HG03095 (cell line): ENCODE data around the gene SLC25A23.
"Not testable (repeated sequence)": the region's sequence is repeated elsewhere in the genome, so short reads cannot be mapped to it uniquely, and the experiment has no call there.

Experiments used
- ATAC-seq: cut with Tn5 transposase; IDR thresholded peaks from one replicate; pipeline ENCODE4 v1.9.1; 2021; ENCODE audit warnings: moderate library complexity; ENCODE audit not compliant: unreplicated experiment

SLC25A23 gene

DNA sequence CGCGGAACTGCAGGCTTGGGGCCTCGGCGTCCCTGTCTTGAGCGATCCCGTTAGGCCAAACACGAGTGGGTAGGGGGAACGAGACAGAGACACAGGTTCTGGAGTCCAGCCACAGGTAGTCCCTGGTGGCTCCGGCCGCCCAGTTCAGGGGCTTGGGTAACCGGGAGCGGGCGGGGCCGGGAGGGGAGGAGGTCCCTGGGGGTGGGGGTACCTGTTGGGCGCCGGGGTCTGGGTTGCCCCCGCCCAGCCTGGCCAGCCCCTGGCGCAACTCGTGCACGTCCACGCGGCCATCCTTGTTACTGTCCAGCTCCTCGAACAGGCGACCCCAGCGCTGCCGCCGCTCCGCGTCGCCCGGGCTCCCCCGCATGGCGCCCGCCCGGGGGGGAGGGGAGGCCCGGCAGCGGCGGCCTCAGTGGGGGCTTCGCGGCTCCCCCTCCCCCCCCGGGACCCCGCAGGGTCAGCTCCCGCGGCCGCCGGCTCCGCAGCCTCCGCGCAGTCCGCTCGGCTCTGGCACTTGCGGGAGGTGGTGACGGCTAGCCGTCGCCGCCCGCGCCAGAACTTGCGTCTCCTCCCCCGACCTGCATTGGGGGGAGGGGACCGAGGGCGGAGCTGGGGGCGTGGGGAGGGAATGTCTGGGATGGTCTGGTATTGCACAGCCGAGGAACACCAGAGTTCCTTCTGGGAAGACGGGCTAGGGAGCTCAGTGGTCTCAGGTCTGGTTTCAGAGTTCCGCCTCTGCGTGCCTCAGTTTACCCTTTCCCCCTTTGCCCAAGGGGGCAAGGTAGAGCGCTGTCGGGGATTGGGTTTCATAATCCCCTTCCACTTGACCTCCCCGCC, at the start of gene SLC25A23:
TSS of gene SLC25A23 (minus strand) at position 531 of the 837 bp plus-strand sequence. CDS start at position 367, 164 bp downstream.
- ATAC-seq: no peak

DNA sequence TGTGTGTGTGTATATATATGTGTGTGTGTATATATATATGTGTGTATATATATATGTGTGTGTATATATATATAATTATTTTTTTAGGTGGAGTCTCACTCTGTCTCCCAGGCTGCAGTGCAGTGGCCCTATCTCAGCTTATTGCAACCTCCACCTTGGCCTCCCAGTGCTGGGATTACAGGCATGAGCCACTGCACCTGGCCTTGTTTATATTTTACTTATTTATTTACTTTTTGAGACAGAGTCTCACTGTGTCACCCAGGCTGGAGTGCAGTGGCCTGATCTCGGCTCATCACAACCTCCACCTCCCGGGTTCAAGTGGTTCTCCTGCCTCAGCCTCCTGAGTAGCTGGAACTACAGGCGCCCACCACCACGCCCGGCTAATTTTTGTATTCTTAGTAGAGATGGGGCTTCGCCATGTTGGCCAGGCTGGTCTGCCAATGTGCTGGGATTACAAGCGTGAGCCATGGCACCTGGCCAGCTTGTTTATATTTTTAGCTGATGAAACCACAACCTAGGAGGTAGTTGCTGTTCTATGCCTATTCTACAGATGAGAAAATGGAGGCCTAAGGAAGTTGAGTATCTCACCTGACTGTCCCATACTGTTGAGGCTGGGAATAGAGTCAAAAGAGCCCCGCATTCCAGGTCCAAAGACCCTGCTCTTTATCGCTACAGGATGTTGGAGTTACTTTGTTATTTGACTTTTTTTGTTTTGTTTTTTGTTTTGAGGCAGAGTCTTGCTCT, 48.6 kb upstream of the SLC25A23 start:
- not testable (repeated sequence) for ATAC-seq

DNA sequence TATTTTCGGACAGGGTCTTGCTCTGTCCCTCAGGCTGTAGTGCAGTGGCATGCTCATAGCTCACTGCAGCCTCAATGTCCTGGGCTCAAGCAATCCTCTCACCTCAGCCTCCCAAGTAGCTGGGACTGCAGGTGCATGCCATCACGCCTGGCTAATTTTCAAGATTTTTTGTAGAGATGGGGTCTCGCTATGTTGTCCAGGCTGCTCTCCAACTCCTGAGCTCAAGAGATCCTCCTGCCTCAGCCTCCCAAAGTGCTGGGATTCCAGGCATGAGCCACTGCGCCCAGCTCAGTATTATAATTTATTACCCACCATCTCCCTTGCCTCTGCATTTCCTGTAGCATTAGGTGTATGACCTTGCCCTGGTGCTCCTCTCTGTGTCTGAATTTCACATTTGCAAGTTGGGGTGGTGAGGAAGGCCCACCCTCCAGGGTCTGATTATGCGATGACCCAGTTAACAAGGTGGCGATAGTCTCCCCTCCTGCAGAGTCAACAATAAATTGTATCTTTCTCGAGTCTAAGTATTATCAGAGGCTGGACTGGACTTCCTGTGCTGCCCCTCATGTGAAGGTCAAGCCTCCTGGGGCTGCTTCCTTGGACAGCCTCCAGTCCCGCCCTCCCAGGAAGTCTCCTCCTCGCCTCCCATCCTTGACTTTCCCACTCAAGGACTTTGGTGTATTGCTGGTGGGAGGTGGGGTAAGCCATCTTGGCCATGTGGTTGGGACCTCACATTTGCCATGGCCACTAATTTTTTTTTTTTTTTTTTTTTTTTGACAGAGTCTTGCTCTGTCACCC, 44.0 kb upstream of the SLC25A23 start:
- no peak for ATAC-seq

DNA sequence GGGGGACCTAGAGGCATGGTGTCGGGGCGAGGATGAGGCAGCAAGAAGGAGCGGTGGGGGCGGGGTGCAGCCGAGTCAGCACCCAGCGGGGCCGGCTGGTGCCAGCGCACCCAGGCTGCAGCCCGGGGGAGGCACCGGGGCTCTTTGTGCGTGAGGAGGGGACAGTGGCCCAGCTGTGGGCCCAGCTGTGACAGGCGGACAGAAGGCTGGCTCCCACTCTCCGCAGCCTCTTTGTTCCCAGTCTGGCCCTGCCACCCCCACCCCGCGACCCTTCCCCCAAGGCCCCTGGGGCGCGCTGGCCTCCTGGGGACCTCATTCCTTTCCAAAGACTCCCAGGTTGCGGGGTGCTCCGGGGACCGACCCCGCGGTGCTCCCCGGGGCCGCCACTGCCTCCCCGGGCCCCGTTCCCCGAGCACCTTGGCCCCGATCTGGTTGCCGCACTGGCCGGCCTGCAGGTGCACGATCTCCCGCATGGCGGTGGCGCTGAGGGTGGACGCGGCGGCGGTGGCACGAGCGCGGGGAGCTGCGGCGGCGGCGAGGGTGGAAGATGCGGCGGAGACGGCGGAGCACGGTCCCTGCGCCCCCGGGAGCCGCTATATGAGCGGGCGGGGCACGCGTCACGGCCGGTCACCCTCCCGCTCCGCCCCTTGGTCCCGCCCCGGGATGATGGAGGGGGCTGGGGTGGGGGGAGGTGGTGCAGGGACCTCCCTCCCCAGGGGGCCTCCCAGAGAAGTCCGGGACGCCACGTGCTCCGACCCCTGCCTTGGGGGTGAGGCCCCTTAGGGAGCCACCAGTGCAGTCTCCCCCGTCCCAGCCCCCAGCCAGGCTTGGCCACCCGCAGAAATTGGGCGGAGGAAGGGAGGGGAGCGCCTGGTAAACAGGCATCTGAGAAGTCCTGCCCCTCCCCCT, 42.4 kb upstream of the SLC25A23 start, which contains the start of gene TUBB4A:
TSS of gene TUBB4A (minus strand) at position 570 of the 909 bp plus-strand sequence. CDS start at position 473, 97 bp downstream.
- no peak for ATAC-seq

DNA sequence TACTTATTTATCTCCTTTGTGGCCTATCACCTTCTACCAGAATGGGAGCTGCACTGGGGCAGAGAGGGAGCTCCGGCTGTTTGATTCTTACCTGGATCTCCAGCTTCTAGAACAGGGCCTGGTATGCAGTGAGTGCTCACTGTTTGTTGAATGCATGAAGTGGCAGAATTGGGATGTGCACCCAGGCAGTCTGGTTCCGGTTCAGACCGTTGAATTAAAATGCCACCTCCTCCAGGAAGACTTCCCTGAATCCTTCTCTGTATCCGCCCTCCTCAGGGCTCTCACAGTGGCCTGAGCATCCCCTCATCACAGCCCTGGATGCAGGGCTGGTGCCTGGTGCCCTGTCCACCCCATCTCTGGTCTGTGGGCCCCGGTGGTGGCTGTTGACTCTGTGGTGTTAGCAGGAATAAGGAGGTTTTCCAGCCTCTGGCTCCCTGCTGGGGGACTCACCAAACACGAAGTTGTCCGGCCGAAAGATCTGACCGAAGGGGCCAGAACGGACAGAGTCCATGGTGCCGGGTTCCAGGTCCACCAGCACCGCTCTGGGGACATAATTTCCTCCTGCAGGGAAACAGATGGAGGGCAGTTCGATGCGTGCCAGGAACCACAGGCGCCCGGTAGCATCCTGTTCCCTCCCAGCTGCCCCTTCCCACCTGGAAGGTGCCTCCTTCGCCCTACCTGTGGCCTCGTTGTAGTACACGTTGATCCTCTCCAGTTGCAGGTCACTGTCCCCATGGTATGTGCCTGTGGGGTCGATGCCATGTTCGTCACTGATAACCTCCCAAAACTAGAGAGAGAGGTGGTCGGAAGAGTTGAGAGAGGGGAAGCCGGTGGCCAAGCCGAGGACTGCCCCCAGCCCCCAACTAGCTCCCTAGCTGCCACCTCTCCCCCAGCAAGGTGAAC, 41.5 kb upstream of the SLC25A23 start:
- no peak for ATAC-seq

DNA sequence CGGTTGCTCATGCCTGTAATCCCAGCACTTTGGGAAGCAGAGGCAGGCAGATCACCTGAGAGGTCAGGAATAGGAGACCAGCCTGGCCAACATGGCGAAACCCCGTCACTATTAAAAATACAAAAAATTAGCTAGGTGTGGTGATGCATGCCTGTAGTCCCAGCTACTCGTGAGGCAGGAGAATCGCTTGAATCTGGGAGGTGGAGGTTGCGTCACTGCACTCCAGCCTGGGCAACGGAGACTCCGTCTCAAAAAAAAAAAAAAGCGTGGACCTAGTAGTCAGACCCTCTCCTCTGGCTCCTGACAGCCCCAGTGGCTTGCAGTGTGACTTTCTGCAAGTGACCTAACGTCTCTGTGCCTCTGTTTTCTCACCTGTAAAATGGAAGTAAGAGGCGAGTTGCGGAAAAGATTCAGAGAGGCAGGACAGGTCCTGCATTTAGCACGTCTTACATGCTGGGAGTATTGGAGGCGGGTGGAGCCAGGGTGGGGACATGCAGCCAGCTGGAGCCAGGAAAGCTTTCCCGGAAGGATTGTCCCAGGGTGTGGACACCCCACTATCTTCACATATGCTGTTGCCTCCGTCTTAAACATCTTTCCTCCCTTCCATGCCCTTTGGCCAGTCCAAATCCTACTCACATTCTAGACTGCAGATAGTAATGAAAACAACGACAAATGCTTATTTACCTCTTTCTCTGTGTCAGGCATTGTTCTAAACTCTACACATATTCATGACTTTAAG, 39.6 kb upstream of the SLC25A23 start:
- no peak for ATAC-seq

DNA sequence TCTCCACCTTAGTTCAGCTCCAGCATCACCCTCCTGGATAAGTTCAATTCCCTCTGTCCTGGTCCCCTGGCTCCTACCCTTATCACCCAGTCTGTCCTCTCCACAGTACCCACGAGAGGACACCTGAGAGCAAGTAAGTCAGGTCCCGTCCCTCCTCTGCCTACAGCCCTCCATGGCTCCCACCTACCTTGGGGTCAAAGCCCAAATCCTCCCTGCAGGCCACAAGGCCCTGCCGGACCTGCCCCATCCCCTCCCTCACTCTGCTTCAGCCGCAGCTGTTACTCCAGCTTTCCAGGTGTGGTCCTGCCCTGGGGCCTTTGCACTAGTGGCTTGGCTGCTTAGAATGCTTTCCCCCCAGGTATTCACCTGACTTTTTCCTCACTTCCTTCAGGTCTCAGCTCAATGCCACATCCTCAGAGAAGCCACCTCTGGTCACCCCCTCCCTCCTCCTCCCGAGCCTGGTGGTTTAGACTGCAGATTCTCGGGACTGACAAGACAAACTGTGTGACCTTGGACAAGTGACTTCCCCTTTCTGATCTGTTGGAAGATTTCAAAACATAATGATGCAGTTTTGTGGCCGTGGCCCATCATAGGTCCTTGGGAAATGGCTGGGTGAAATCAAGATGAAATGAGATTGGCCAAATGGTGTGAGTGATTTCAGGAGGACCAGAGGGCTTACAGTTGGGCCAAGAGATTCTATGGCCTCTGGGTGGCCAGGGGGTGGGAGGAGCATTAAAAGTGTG, 38.9 kb upstream of the SLC25A23 start:
- no peak for ATAC-seq

DNA sequence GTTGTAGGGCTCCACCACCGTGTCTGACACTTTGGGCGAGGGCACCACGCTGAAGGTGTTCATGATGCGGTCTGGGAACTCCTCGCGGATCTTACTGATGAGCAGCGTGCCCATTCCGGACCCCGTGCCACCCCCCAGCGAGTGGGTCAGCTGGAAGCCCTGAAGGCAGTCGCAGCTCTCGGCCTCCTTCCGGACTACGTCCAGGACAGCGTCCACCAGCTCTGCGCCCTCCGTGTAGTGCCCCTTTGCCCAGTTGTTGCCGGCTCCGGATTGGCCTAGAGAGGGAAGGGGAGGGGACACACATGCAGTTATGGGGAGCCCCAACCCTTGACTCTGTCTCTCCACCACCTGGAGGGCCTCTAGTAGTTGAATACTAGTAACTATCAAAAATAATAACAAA, 36.4 kb upstream of the SLC25A23 start:
- ATAC-seq: no peak

DNA sequence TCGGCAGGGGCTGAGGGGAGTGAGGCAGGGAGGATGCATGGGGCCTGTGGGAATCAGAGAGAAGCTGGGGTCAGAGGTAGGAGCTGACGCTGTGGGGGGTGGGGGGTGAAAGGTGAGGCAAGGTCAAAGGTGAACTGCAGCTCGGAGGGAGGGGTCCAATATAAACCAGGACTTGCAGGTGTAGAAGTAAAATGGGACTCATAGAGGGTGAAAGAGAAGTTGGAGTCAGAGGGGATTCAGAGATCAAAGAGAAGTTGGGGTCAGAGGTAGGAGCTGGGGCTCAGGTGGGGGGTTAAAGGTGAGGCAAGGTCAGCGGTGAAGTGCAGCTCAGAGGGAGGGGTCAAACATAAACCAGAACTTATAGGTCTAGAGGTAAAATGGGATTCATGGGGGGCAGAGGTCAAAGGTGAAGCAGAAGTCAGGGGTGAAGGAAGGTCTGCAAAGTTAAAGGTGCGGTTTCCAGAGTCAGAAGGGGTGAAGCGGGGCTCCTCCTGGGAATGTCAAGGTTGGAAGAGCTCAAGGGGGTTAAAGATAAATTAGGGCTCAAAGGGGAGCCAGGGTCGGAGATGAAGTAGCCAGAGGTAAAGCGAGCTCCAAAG, 34.9 kb upstream of the SLC25A23 start:
- ATAC-seq: no peak

DNA sequence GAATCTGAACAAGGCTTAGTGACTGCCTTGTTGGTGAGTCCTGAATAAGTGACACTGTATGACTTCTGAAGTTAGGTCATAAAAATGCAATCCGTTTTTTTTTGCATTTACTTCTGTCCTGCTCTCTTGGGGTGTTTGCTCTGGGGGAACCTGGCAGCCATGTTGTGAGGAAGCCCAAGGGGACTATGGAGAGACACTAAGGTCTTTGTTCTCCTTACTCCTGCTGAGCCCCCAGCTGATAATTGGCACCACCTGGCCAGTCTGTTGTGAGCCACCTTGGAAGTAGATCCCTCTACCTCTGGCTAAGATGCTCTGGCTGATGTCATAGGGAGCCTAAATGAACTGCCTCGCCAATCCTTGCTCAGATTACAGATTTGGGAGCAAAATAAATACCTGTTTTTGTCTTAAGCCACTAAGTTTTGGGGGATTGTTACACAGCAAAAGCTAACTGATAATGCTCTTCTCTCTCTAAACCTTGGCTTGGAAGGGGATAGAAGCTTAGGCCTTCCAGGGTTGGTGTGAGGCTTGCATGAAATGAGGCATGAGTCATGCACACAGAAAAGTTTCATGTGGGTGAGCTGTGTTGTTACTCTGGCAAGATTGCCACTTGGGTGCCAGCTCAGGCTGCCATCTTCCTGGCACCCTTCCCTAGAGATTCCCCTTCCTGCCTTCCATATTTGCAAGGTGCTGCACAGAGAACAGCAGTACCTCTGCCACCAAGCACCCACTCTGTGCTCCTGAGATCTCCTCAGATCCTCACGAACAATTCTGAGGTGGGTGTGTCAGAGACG, 32.4 kb upstream of the SLC25A23 start:
- no peak for ATAC-seq

DNA sequence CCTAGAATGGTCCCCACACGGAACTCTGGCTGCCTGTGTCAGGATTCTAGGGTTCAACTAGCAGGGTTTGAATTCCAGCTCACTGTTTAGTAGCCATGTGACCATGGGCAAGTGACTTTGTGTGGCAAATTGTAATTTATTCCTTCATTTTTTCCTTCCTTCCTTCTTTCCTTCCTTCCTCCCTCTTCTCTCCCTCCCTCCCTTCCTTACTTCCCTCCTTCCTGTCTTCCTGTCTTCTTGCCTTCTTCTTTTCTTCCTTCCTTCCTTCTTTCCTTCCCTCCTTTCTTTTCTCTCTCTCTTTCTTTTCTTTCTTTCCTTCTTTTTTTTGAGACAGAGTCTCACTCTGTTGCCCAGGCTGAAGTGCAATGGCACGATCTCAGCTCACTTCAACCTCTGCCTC, 30.5 kb upstream of the SLC25A23 start:
- no peak for ATAC-seq

DNA sequence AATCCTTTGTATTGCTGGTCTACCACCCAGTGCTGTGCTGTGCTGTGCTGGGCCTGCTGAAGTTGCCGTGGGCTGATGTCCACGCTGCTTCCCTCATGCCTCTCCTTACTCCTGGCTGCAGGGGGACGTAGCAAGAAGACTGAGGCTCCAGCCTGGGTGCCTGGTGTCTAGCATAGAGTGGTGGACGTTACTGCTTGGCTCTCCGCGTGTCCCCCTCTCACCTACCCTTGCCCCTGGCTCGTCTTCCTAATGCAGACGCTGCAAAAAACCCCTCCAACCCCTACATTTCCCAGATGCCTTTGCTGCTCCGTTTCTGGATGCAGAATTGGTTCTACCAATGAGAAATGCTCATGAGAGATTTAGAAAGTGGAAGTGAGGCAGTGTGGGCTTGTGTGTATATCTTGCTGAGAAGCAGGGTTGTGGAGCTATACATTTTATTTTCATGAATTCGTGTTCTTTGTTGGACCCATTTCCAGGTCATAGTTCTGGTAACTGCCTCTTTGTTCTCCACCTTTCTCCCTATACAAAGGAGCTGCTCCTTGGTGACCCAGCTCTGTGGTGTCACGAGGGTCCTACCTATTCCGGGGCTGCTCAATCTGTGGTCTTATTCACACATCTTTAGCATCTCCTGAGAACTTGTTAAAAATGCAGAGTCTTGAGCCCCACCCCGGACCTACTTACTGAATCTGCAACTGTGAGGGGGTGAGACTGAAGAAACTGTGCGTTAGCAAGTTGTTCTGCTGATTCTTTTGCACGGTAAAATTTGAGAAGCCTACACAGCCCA, 29.9 kb upstream of the SLC25A23 start:
- peak; percentile 65 for ATAC-seq

DNA sequence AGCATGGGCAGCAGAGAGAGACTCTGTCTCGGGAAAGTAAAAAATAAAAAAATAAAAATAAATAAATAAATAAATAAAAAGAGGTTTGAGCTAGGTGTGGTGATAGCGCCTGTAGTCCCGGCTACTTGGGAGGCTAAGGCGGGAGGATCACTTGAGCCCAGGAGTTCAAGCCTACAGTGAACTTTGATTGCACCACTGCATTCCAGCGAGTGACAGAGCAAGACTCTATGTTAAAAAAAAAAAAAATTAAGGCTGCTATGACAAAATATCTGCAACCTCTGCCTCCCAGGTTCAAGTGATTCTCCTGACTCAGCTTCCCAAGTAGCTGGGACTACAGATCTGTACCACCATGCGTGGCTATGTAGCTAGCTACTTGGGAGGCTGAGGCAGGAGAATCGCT, 25.2 kb upstream of the SLC25A23 start:
- no peak for ATAC-seq

DNA sequence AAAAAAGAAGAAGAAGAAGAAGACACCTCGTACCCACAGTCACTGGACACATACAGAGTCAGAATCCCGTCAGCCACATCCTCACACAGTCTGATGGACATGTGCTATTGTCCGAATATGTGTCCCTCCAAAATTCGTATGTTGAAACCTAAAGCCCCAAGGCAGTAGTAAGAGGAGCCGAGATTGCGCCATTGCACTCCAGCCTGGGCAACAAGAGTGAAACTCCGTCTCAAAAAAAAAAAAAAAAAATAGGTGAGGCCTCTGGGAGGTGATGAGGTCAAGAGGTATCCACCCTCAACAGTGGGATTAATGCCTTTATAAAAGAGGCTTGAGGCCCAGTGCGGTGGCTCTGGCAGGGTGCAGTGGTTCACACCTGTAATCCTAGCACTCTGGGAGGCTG, 24.6 kb upstream of the SLC25A23 start:
- ATAC-seq: no peak

DNA sequence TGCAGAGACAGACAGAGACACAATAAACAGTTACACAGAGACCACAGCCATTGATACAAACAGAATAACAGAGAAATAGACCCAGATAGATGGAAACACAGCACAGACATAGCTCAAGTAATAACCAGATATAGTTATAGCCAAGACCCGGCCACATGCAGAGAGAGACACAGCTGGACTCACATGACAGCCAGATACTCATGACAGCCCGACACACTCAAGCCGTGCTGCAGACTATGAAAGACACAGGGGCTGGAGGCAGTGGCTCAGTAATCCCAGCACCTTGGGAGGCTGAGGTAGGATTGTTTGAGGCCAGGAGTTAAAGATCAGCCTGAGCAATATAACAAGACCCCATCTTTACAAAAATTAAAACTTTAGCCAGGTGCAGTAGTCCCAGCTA, 23.6 kb upstream of the SLC25A23 start:
- ATAC-seq: no peak

DNA sequence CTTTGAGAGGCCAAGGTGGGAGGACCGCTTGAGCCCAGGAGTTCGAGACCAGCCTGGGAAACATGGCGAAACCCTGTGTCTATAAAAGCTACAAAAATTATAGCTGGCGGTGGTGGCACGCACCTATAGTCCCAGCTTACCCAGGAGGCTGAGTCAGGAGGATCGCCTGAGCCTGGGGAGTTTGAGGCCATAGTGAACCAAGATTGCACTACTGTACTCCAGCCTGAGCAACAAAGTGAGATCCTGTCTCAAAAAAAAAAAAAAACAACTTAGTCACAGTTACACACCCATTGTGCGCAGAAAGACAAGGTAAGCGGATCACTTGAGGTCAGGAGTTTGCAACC, 22.7 kb upstream of the SLC25A23 start:
- no peak for ATAC-seq
